ENCODE data around the gene INTS7.

The INTS7 gene, protein sequence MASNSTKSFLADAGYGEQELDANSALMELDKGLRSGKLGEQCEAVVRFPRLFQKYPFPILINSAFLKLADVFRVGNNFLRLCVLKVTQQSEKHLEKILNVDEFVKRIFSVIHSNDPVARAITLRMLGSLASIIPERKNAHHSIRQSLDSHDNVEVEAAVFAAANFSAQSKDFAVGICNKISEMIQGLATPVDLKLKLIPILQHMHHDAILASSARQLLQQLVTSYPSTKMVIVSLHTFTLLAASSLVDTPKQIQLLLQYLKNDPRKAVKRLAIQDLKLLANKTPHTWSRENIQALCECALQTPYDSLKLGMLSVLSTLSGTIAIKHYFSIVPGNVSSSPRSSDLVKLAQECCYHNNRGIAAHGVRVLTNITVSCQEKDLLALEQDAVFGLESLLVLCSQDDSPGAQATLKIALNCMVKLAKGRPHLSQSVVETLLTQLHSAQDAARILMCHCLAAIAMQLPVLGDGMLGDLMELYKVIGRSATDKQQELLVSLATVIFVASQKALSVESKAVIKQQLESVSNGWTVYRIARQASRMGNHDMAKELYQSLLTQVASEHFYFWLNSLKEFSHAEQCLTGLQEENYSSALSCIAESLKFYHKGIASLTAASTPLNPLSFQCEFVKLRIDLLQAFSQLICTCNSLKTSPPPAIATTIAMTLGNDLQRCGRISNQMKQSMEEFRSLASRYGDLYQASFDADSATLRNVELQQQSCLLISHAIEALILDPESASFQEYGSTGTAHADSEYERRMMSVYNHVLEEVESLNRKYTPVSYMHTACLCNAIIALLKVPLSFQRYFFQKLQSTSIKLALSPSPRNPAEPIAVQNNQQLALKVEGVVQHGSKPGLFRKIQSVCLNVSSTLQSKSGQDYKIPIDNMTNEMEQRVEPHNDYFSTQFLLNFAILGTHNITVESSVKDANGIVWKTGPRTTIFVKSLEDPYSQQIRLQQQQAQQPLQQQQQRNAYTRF

DNA sequence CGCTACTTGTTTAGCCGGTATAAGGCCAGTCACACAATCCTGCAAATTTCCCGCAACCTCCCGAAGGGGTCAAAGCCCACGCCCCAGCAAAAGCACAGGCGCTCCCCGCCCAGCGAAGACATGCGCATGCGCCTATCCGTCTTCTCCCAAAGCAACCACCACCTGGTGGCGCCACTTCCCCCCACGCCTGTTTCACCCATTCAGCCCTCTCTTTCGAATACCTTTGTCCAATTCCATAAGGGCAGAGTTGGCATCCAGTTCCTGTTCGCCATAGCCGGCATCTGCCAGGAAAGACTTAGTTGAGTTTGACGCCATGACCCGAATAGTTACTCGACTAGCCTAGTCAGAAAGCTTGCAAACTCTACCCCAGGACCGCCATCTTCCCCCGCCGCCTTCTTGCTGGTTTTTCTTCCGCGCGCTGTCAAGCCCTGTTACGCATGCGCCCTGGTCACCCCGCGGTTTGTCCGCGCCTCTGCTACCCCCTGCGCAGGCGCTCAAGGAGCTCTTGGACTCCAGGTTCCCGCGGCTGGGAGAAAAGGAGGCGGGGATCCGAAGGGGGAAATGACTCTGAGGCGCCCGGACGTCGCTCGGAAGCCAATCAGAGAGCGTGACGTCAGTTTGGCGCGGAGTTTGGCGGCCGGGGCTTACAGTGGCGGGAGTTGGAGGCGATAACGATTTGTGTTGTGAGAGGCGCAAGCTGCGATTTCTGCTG, at the start of gene INTS7, which contains the start of gene DTL:
Gene INTS7 (minus strand): TSS at position 435 of the 712 bp plus-strand sequence. CDS start 120 bp downstream, at position 315.
Gene DTL (plus strand): TSS at position 626 of the 712 bp plus-strand sequence. CDS start 143 bp downstream, outside the sequence.
- DNase-seq (ENCODE audit: low spot score), result peak; percentile 98

DNA sequence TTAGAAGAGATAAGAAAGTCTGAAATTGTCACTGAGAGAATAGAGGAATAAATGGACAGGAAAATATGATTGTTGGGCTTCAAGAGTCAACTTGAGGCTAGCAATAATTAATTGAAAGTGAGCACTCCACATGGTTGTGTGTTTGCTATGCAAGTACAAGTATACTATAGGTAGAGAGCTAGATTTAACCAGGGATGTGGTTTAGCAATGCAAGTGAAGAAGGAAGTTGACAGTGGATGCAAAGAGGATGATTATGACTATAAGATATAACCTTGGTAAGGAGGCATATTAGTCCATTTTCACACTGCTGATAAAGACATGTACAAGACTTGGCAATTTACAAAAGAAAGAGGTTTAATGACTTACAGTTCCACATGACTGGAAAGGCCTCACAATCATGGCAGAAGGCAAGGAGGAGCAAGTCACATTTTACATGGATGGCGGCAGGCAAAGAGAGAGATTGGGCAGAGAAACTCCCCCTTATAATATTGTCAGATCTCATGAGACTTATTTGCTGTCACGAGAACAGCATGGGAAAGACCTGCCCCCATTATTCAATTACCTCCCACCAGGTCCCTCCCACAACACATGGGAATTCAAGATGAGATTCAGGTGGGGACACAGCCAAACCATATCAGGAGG, 47.5 kb upstream of the INTS7 start:
- no peak for DNase-seq (ENCODE audit: low spot score)

DNA sequence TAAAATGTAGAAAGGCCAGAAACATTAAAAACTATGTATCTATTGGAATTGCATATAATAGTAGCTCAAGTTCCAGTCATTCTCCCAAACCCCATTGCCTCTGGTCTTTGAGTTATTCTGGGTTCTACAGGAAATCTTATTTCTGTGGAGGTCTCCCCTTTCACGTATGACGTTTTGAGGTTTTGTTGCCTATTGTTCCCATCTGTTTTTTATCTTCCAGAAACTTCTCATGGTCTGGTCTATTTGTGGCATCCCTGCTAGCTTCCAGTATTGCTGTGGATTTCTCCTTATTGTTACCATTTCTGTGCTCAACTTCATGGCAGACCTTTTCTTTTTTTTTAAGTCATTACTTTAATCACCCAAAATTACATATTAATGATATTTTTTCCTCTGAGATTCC, 43.5 kb upstream of the INTS7 start:
- DNase-seq (ENCODE audit: low spot score), result no peak

DNA sequence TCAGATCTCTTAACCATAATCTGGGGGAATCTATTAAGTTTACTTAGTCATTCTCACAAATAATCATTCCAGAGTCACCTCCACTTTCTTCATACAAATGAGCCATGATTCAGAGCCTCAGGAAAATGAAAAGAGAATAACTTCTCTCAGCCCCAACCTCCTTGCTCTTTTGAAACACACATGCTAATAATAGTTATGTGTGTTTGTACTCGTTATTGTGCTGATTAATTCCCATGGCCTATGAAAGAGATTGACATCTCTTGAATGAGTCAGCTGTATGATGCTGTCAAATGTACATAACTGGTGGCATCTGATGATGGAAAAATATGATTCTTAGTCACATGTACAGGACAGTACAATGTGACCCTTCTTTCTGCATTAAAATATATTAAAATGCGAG, 41.7 kb upstream of the INTS7 start:
- no peak for DNase-seq (ENCODE audit: low spot score)

DNA sequence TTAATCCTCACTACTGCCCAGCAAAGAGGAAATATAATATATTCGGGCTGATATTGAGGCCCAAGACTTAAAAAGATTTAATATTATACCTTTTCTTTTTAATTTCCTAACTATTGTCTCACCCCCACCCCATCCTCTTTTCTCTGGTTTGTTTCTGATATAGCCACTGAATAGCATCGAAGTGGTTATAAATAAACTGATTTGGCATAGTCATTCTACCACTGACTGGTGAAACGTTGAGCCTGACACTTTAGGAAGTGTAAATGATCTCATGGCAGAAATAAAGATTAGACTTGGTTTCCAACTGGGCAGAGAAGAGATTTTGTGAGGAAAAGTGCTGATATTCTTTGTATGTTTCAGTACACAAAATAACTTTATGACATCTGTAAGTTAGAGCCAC, 39.5 kb upstream of the INTS7 start:
- DNase-seq (ENCODE audit: low spot score), result no peak

DNA sequence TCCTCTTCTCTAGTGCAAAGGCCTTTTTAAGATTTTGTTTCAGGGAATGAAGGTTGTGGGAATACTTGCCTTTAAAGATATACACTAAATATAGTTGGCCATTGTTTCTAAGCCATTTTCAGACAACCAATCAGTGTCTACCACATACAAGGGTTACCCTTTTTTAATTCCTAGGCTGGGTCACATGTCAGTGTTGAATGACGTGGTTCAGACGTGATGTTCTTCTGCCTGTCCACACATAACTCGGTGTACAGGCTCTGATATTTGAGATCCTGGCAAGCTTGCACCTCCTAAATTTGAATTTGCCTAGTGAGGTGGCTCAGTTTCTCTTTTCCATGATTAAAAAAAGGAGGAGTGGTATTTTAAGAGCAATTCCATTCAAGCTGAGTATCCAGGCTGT, 39.0 kb upstream of the INTS7 start:
- no peak for DNase-seq (ENCODE audit: low spot score)

DNA sequence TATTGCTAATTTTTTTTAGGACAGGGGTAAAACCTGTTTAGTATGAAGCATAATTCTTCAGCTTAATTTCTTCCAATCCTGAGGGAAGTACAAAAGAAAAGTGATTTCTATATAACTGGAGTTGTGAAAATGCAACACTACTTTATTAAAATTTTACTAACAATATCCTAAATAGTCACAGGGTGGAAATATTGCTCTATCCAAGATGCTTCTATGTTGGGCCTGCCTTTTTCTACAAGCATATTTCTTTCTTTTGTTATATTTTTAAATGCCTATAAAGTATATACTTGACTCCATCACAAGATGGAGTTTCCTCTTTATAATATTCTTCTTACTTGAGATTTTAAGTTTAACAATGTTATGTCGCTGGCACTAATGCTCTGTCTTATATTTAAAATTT, 38.1 kb upstream of the INTS7 start:
- no peak for DNase-seq (ENCODE audit: low spot score)

DNA sequence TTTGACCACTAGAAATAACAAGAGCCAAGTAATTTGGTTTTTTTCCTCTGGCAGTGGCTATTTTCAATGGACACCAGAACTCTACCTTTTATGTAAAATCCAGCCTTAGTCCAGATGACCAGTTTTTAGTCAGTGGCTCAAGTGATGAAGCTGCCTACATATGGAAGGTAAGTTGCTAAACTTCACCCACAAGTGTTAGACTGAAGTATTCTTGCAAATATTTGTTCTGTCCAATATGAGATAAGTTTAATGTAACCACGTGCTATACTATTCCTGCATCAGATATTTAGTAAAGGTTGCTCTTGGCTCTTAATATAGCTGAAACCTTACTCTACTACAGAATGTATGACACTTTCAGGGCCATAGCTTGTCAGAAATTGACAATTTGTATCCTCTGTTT, 36.7 kb upstream of the INTS7 start:
- DNase-seq (ENCODE audit: low spot score), result no peak

DNA sequence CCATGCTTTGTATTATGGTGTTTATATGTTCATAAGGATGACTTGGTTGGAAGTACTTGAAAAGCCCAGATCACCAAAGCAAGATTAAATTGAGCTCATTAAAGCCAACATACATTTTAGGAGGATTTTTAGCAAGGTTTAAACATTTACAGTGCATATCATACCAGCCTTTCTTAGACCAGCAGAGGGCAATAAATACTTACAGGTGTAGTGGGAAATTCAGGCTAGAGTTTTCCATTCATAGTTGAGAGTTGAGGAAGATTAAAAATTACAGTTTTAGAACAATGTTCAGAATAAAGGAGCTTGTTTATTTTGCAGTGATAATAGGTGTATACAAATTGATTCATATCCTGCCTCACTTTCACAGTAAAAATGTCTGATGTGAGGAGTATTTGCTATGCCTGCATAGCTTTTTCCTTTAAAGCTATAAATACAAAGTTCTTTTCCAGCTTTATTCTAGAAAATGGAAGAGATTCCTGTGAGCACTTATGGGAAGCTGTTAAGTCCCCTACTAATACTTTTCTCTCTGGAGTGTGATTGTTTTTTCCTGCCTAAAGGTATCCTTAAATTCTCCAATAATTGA, 35.5 kb upstream of the INTS7 start:
- peak; percentile 63 for DNase-seq (ENCODE audit: low spot score)

DNA sequence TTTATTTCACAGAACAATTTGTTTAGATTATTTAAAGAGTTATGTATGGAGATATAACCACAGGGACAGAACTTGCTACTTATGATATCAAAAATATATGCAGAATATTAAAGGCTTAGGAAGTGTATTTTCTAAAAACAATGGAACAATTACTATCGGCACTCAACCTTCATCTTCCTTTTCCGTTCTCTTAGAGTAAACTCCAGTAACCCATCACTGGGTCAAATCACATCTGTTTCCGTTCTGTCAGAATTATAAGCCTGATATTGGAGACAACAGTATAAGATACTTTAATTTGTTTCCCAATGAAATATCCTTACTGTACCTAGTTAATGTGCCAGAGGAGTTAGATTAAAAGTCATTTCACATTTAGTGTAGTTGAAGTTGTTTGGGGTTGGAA, 32.4 kb upstream of the INTS7 start:
- no peak for DNase-seq (ENCODE audit: low spot score)

DNA sequence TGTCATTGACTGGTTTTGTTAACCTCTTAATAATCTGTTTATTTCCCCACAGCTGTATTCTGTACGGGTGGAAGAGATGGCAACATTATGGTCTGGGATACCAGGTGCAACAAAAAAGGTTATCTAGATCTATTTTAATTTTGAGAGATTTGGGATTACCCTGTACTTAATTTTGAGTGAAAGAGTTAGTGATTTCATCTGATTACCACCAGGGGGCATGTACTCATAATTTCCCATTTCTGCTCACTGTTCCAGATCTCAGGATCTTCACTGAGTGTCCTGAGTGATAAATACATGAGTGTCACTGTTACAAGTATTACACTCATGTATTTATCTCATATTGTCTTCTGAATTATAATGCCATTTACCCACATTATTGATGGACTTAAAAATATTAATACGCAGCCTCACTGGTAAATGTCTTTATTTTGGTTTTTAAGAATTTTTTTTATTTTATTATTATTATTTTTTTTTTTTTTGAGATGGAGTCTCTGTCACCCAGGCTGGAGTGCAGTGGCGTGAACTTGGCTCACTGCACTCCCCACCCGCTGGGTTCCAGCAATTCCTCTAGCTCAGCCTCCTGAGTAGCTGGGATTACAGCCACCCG, 27.6 kb upstream of the INTS7 start:
- DNase-seq (ENCODE audit: low spot score), result peak; percentile 63

DNA sequence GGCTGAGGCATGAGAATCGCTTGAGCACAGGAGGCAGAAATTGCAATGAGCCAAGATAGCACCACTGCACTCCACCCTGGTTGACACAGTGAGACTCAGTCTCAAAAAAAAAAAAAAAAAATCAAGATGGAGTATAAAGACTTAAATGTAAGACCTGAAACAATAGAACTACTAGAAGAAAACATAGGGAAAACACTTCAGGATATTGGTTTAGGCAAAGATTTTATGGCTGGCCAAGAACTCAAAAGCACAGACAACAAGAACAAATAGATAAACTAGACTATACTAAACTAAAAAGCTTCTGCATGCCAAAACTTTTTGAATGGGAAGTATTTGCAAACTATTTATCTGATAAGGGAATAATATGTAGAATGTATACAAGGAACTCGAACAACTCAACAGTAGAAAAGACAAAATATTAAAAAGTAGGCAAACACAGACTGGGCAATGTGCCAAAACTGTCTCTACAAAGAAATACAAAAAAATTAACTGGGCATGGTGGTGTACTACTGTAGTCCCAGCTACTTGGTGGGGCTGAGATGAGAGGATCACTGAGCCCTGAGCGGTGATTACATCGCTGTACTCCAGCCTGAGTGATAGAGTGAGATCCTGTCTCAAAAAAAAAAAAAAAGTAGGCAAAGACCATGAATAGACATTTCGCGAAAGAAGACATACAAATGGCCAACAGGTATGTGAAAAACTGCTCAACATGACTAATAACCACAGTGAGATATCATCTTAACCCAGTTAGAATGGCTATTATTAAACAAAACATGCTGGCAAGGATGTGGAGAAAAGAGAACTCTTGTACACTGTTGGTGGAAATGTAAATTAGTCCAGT, 25.5 kb upstream of the INTS7 start:
- no peak for DNase-seq (ENCODE audit: low spot score)

DNA sequence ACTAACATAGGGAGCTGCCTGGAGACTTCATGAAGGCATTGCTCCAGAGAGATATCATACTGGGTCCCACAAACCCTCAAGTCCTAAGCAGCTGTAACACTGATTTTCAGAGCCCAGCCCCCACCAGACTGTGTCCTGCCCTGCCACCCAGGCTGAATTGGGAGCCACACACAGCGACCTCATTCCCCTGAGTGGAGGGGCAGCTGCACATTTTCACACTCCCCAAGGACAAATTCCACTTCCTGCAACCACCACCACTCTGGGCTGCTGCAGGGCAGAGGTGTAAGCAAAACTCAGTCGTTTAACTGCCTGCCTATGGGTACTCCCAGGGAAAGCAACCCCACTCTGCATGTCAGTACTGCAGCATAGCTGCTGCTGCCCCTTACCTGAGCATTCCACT, 20.0 kb upstream of the INTS7 start:
- no peak for DNase-seq (ENCODE audit: low spot score)

DNA sequence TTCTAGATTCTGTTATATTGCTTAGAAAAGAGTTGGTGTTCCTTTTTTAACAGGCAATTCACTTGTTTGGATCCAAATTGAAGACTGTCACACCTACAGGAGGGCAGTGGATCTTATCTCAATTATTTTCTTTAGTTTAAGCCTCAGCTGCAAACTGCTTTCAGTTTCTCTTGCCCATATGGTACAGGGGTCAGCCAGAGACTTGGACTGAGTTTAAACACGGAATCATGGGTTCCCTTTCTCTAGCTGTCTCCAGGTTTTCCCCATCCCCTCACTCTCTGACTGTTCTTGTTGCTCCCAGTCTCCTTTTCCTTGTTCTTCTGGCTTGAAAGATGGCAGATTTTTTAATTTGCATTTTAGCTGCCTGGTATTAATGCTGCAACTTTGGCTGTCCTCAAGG, 18.6 kb upstream of the INTS7 start:
- no peak for DNase-seq (ENCODE audit: low spot score)

DNA sequence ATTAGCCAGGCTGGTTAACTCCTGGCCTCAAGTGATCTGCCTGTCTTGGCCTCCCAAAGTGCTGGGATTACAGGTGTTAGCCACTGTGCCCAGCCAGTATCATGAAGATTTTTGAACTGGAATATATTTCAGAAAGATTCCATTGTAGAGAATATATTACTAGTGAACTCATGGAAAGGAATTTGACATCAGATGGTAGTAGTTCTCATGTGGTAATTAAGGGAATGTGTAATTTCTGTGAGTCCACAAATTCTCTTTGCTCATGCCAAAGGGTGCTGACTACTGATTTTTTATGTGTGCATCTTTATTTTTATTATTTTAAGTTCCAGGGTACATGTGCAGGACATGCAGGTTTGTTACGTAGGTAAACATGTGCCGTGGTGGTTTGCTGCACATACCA, 10.6 kb upstream of the INTS7 start:
- DNase-seq (ENCODE audit: low spot score), result no peak

DNA sequence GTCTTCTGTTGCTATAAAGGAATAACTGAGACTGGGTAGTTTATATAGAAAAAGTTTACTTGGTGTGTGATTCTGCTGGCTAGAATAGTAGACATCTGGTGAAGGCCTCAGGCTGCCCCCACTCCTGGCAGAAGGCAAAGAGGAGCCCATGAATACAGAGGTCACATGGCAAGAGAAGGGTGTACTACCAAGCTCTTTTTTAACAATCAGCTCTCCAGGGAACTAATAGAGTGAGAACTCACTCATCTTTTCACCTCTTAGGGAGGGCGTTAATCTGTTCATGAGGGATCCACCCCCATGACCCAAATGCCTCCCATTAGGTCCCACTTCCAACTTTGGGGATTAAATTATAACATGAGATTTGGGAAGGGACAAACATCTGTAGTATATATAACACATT, 9.5 kb upstream of the INTS7 start:
- no peak for DNase-seq (ENCODE audit: low spot score)

DNA sequence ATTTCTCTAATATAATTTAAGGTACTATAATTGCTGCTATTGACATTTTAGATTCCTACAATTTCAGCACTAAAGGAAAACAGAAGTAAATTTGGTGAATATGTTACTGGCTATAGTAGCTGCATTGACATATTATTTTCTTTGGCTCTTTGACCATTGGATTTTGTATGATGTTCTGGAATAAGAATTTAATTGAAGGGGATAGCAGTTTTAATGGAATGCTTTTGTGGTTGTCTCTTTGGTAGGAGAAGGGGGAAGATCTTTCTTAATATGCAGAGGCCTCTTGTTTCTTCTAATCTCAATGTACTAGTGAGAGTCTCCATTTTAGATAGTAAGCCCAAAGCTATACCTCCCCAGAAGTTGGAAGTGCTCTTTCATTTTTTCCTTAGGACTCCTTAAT, 7.1 kb upstream of the INTS7 start:
- no peak for DNase-seq (ENCODE audit: low spot score)

DNA sequence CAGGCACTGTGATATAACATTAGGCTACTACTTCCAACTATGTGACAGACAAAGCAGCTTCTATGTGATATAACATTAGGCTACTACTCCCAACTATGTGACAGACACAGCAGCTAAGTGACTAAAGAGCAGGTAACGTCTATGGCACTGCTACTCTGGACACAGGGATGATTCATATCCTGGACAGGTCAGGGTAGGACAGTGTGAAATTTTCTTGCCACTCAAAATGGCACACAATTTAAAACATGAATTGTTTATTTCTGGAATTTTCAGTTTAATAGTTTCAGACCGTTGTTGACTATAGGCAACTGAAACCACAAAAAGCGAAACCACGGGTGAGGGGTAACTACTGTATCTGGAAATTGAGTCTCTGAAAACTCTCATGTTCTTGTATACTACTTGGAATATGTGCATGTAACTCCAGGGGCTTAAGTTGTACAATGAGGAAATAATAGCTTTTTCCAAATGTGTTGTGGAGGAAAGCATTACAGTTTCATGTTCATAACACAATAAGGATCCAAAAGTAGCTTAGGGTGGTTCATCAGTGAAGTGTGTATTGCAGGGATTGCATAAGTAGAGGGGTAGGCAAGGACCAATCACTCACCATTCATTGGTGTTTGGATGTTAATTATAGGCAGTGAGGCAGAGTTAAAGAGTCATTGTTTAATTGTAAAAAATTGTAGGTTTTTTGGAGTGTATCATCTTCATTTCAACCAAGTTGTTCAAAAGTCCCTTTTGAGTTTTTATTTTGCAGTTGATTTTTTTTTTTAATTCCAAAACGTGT, 5.5 kb upstream of the INTS7 start:
- DNase-seq (ENCODE audit: low spot score), result no peak

DNA sequence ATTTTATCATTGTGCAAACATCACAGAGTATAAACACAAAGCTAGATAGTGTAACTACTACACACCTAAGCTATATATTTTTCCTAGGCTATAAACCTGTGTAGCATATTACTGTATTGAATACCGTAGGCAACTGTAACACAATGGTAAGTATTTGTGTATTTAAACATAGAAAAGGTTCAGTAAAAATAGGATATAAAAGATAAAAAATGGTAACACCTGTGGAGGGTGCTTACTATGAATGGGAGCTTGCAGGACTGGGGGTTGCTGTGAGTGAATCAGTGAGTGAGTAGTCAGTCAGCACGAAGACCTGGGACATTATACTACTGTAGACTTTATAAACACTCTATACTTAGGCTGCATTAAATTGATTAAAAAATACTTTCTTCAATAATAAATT, 4.3 kb upstream of the INTS7 start:
- DNase-seq (ENCODE audit: low spot score), result no peak

All from Ammon's horn (tissue), 1 donor.